LHCN-M2 (cell line): ENCODE measurements around the gene BCL7C. TPM values are rescaled to one million over a fixed set of nuclear protein-coding genes. Genes with fewer than 3 reads are reported as not detected.
"Not testable (repeated sequence)": the region's sequence is repeated elsewhere in the genome, so short reads cannot be mapped to it uniquely, and the experiment has no call there.

Experiments used
- DNase-seq: peaks from one replicate; pipeline ENCODE4 v3.0.0-alpha.2; 2012; ENCODE audit warnings: low read depth
- total RNA-seq: library from RNA; depleted of rRNA; stranded (reverse); fragments of >200 nt; gene quantifications from 2 replicates; pipeline ENCODE4 v1.2.3, GENCODE V29; 2014

BCL7C gene
- total RNA-seq, 1 experiment from 2014 or later, result 71.5 TPM

DNA sequence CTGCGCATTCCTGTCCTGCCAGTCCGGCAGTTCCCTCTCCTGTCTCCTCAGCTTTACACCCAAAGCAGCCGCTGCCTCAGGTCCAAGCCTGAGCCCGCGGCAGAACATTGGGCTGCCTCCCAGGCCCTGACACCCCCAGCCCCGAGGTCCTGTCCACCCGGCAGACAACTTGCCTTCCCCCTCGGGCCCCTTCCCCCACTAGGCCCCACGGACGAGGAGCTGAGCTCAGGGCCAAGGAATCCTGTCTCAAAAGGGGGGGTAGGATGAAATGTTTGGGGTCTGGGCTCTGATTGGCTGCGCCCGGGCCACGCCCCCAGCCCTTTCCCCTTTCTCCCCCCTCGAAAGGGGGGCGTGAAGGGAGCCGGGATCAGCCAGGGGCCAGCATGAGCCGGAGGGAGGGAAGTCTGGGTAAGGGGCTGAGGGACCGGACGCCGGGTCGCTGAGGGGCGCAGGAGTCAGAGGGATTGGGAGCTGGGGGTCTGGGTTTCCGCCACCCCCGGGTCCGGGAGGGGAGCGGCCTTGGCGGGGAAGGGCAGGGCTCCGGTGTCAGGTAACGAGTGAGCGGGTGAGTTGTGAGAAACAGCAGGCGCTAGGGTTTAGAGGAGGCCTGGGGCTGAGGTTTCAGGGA, 2.5 kb upstream of the BCL7C start, which contains the start of gene CTF1:
CTF1 (plus strand) TSS at position 354 of the 628 bp plus-strand sequence; CDS start at position 384, 30 bp downstream.
- peak; percentile 72 for DNase-seq

DNA sequence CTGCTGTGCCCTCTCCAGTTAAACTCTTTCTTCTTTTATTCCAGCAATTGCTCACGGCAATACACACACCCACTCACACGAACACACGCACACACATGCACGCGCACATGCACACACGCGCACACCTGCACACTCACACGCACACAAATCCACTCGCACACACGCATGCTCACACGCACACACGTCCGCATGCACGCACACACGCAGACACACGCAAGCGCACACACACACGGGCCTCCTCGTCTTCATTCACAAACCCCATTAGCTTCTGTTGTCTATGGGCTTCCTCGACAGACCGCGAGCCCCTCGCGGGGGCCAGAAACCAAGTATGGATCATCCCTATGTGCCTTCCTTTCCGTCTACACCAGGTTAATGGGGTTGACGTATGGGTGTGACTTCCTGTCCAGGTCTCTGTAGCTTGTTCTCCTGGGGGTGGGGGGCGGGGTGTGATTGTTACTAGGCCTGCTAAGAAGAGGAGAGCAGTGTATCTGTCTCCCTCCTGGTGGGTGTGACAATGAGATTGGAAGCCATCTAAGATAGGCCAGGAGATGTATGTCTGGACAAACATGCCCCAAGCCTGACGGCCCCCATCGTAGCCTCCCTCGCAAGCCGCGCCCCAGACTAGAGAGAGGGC, 1.9 kb upstream of the BCL7C start:
- no peak for DNase-seq

DNA sequence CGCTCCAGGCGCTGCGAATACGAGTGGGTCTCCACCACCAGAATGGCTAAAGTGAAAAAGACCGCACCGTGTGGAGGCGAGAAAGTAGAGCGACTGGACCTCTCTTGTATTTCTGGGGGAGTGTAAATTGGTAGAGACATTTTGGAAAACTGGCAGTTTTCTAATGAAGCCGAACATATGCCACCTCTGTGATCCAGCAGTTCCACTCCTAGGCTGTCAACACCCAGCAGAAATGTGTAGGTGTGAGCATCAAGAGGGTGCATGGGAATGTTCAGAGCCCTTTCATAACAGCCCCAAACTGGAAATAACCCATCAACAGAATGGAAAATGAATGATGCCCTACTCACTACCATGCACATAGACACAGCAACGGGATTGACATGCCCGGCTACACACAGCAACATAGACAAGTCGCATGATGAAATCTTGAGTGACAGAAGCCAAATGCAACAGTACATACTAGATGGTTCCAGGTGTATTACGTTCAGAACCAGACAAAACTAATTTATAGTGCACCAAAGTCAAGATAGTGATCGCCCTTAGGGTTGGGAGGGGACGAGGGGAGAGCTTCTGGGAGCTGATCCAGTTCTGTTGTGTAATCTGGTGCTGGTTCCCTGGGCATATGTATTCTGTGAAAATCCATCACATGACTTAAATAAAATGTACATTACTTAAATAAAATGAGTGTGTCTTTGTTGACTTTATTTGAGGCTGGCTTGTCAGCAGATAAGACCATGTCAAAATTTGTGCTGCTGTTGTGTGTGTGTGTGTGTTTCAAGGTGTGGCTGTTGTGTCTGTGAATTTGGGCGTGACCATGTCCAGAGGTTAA, 877 bp upstream of the BCL7C start:
- DNase-seq, result no peak

- no peak for DNase-seq
These were observed 497 bp downstream of the BCL7C start for GRCh38 chr16:30893417-30893743.

DNA sequence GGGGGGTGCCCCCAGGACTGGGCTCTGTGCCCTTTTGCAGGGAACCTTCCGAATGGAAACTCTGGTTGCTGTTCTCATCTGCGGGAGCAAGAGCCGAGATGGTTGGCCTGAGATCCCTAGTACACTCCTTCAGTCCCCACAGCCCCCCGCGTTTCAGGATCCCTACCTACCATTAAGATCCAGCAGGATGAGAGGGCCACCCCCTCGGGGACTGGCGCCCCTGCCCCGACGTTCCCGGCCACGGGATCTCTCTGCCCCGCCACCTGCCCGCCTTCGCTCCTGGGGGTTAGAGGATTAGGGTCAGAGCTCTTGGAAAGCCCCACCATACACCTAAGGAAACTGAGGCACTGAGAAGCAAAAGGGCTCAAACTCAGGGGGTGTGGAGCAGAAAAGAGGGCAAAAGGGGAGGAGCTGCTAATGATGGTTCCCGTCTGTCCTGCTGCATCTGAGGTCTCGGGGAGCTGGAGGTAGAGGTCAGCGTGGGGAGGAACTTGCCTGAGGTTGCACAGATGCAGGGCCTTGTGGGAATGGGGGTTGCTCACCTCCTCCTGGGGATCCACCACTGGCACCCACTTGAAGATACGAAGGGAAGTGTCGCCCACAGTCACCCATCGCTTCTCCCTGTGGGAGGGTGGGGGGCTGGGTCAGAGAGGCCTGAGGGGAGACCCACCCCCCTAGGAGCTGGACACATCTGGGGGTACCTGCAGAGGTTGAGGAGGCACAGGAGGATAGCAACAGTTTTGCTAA, 1.0 kb downstream of the BCL7C start:
- DNase-seq, result no peak

- not testable (repeated sequence) for DNase-seq
These were observed 2.6 kb downstream of the BCL7C start for GRCh38 chr16:30891043-30891823.

DNA sequence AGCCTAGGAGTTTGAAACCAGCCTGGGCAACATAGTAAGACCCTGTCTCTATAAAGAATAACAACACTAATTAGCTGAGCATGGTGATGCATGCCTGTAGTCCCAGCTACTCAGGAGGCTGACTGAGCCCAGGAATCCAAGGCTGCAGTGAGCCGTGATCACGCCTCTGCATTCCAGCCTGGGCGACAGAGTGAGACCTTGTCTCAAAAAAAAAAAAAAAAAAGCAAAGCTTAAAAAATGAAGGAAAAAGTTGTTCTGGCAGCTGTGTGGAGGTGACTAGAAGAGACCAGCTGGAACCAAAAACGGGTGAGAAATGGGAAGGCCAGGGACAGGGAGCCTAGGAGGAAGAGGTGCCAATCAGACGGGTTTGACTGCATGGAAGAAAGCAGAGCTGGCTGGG, 4.2 kb downstream of the BCL7C start:
- no peak for DNase-seq

DNA sequence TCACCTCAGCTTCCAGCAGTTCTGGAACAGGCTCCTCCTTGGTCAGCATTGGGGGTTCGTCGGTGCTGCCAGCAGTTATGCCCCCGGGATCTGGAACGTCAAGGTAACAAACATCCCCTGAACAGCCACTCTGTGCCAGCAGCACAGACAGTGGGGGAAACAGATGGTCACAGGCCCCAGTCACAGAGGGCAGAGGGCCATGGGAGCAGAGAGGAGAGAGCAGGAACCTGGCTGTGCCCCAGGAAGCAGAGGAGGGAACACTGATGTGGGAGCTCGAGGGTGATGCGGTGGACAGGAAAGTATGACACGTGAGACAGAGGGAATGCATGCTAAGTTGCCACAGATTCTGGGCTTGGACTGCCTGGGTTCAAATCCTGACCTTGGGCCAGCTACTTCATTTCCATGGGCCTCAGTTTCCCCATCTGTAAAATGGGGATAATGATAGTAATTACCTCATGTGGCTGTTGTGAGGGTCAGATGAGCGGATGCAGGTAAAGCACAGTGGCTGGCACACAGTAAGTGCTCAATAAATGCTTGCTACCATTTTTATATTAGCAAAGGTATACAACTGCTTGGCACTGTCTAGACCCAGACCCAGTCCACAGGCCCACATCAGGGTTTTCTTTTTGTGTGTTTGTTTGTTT, 4.9 kb downstream of the BCL7C start:
- DNase-seq, result no peak

DNA sequence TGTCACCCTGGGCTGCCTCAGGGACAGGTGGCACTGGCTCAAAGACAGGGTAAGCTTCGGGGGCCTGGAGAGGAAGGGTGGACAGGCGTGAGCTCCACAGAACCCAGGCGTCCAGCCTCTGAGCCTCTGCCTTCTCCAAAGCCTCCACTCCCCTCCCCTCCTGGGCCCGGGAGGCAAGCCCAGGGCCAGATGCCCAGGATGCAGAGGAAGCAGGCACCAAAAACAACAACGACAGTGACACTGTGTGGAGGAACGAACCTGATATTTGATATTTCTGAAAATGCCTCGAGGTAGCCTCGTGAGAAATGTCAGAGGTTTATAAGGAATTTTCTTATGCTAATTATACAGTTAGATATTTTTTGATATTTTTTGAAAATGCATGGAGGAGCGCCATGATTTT, 6.0 kb downstream of the BCL7C start:
- no peak for DNase-seq

DNA sequence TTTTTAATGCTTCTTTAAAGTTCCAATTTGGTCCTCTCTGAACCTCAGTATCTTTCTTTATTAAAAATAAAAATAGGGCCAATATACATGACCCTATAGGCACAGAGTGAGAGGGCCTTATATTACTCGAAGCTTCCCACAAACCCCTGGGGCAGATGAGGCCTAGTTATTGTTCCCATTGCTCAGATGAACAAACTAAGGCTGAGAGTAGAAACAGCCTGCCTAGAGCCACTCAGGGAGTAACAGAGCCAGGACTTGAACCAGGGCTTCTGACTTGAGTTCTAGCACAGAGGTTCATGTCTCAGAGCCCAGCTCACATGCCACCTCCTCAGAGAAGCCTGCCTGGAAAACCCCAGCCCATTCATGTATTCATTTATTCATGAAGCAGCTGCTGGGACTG, 7.7 kb downstream of the BCL7C start:
- DNase-seq, result no peak

DNA sequence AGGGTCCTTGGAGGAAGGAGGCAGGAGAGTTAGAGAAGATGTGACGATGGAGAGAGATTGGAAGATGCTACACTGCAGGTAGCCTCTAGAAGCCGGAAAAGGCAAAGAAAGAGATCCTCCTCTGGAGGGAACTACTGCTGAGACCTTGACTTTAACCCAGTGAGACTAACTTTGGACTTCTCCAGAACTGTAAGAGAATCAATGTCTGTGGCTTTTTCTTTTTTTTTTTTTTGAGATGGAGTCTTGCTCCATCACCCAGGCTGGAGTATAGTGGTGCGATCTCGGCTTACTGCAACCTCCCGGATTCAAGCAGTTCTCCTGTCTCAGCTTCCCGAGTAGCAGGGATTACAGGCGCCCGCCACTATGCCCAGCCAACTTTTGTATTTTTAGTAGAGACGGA, 8.7 kb downstream of the BCL7C start:
- no peak for DNase-seq

GRCh38 chr16:30884760-30885159, 9.1 kb downstream of the BCL7C start:
- DNase-seq, result no peak

DNA sequence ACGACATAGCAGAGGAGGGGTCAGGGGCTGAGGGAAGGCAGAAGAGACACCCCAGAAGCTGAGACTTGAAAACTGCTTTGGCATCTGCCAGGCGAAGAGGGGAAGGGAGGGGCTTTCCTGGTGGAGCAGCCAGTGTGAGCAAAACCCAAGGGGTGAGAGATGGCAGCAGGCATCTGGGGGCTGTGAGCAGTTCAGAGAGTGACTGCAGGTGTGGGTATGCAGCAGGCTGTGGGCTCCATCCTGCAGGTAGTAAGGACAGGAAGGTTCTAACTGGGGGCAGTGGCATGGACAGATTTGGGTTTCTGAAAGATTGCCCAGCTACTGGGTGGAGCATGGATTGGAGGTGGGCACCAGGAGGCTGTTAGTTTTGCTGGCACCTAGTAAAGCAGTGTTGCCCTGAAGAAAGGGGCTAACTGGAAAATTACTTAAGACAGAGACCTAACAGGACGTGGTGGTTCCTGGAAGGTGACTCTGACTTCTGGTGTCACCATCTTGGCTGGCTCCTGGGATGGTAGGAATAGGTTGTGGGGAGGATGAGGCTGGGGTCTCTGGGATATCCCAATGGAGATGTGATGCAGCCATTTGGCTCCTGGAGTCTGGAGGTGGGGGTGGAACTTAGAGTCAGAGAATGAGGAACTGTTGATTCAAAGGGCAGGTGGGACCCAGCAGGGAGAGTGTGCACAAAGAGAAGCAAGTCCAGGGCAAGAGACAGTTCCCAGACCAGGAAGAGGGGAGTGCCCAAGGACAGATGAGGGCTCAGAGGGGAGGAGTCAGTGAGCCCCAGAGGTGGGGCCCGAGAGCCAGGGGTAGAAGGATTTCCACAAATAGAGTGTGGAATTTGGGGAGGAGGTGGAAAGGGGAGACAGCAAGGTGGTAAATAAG, 11.2 kb downstream of the BCL7C start:
- DNase-seq, result no peak

GRCh38 chr16:30876867-30877266, 17.0 kb downstream of the BCL7C start:
- DNase-seq, result peak; percentile 14

- DNase-seq, result peak; percentile 29
These were observed 17.7 kb downstream of the BCL7C start for GRCh38 chr16:30875871-30876801.

GRCh38 chr16:30874821-30875717, 18.8 kb downstream of the BCL7C start:
- DNase-seq, result peak; percentile 87

DNA sequence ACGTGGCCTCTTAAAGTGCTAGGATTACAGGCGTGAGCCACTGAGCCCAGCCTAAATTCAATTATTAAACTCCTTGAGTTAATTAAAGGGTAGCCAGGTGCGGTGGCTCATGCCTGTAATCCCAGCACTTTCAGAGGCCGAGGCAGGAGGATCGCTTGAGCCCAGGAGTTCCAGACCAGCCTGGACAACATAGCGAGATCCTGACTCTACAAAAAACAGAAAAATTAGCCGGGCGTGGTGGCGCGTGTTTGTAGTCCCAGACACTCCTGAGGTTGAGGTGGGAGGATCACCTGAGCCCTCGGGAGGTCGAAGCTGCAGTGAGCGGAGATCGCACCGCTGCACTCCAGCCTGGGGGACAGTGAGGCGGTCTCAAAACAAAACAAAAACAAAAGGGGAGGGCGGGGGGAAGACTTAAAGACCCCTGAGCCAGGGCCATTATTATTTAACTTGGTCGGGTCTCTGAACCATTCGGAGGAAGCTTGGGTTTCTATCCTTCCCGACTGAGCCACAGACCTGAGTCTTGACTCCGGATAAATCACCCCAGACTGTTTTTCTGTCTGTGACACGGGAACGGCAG, 19.5 kb downstream of the BCL7C start:
- DNase-seq, result no peak
